ENCODE data around the gene PKP3. TPM values are rescaled to one million over a fixed set of nuclear protein-coding genes. Genes with fewer than 3 reads are reported as not detected.
A peak's percentile ranks its signal among the peaks of the same experiment; 100 is the strongest.

PKP3 gene
- total and polyA plus RNA-seq, 9 of the 15 experiments (the other 6 are each of a cell fraction or from before 2014, with no cell fraction given), result 0.11 to 110 (median 30.7) TPM

DNA sequence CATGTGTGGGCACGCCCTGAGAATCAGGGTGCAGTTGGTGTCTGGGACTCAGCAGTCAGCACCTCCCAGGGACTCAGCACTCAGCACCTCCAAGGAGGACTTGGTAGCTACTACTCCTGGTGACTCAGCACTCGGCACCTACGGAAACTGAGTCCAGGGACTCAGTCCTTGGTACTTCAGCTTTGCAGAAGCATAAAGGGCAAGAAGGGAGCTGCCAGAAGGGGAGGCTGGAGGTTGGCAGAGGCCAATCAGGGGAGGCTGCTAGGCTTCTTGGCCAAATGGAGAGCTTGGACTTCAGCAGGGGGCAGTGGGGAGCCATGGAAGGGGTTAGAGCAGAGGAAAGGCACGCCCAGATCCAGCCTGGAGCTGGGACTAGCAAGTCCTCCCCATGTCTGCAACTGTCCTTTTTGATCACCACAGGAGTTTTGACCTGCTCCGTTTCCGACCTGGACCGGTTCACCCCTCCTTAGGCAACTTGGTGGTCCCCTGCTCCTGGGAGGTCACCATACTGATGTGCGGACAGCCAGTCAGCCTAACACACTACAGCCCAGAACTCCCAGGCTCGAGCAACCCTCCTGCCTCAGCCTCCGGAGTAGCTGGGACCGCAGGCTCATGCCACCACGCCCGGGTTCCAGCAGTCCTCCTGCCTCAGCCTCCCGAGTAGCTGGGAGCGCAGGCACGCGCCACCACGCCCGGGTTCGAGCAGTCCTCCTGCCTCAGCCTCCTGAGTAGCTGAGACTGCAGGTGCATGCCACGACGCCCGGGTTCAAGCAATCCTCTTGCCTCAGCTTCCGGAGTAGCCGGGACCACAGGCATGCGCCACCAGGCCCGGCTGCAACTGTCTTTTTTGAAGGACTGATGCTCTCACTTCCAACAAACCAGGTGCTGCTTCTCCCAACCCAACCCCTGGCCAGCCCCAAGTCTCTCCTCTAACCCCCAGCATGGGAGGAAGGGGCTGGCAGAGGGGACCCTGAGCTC, 46.3 kb downstream of the PKP3 start (continued):
- 0 out of 2 replicates have a peak, but pooled peaks have one; percentile 37 for TF ChIP-seq SMARCA5 (IDR thresholded peaks at IDR 0.05)
- TF ChIP-seq SNIP1 (IDR thresholded peaks at IDR 0.05; ENCODE audit: low read depth), result no peak
- TF ChIP-seq ARID2 (IDR thresholded peaks at IDR 0.05), result no peak
- TF ChIP-seq EHMT2 (IDR thresholded peaks at IDR 0.05), result peak; percentile 85
- TF ChIP-seq RERE (CRISPR knock-in tag; IDR thresholded peaks at IDR 0.05; ENCODE audit: borderline replicate concordance), result no peak
- TF ChIP-seq RBM25 (IDR thresholded peaks at IDR 0.05; ENCODE audit: low read depth, low read length, severe bottlenecking), result peak; percentile 81
- no peak for TF ChIP-seq SAFB2 (IDR thresholded peaks at IDR 0.05; ENCODE audit: borderline replicate concordance, low read depth, low read length, severe bottlenecking)
- no peak for TF ChIP-seq RBFOX2 (IDR thresholded peaks at IDR 0.05; ENCODE audit: low read depth, low read length)
- TF ChIP-seq NR2F6 (CRISPR knock-in tag; IDR thresholded peaks at IDR 0.05), result no peak
- peak; percentile 85 for TF ChIP-seq ZNF263 (CRISPR knock-in tag; IDR thresholded peaks at IDR 0.05; ENCODE audit: borderline replicate concordance)
- TF ChIP-seq PTBP1 (IDR thresholded peaks at IDR 0.05; ENCODE audit: low read depth, low read length), result 0 out of 2 replicates have a peak, but pooled peaks have one; percentile 22
- peak; percentile 76 for TF ChIP-seq REST (IDR thresholded peaks at IDR 0.05; ENCODE audit: borderline replicate concordance)
- TF ChIP-seq REST (CRISPR knock-in tag; IDR thresholded peaks at IDR 0.05; ENCODE audit: low read depth), result no peak
- TF ChIP-seq ZNF316 (IDR thresholded peaks at IDR 0.05), result peak; percentile 14; the same call in 1 of the 2 replicates

Measured in K562 (cell line).